Measurements from ENCODE around the gene GOLT1A. TPM values are rescaled to one million over a fixed set of nuclear protein-coding genes. Genes with fewer than 3 reads are reported as not detected.

The GOLT1A gene
- total and polyA plus RNA-seq, 2 of the 8 experiments (the other 6 are each of a cell fraction or from before 2014, with no cell fraction given) = 7.5 to 8.5 TPM

DNA sequence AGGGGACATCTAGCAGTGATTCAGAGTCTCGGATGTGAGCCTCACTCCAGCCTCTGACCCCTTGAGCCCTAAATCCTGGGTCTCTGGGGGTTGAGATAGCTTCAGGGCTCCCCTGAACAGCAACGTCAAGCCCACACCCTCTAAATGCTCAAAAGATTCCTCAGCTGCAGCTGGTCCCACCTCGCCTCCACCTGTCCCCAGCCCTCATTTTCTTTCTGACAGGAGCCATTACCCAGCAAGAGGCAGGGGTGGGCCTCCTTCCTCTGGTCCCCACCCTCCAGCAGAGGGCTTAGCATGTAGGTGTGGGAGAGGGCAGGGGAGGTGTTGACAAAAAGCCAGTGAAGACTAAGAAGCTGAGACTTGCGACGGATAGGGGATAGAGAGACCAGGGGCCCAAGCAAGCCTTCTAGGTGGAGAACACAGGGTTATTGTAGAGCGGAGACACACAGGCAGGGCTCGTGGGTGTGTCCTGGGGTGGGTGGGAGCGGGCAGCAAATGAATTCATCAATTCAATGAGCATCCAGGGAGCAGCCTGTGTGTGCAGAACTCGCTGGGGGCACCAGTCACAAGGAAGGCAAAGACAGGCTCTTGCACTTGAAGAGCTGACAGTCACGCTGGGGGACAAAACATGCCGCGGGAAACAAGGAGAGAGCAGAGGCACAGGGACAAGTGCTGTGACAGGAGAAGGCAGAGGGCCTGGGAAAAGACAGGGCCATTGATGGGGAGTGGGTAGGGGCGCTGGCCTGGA, 48.9 kb upstream of the GOLT1A start:
- Histone ChIP-seq H3K27me3 (replicated peaks in 1 of 4; ENCODE audit: control insufficient read depth in 3 of 4, extremely low read depth in 1 of 4, insufficient read depth in 3 of 4, low read length in 3 of 4) (no peaks in the 10 kb centered on the region), H3K9ac (replicated peaks in 1 of 4; ENCODE audit: extremely low read depth in 1 of 4, low read depth in 3 of 4, low read length in 3 of 4) (no peak overlapping the region), H4K8ac (ENCODE audit: extremely low read depth, insufficient read depth, low read length) (no peak overlapping the region; the same call in 1 of the 2 replicates), H3K56ac (replicated peaks; ENCODE audit: insufficient read length, low read depth, low read length) (no peak overlapping the region), H3K79me1 (ENCODE audit: low read depth, low read length) (no peaks in the 10 kb centered on the region), H3K14ac (ENCODE audit: insufficient read length) (no peak overlapping the region), H3K27ac (ENCODE audit: low read depth, low read length) (no peak overlapping the region; the same call in 1 of the 2 replicates), H2AK5ac (ENCODE audit: low read depth, low read length) (no peak overlapping the region), H3K4me2 (ENCODE audit: insufficient read depth in 1 of 2, low read depth in 2 of 2, low read length in 2 of 2) (no peak overlapping the region), H3K18ac (ENCODE audit: extremely low read depth, low read length) (no peak overlapping the region), H4K91ac (replicated peaks; ENCODE audit: insufficient read length, low read length) (no peak overlapping the region), H3K36me3 (ENCODE audit: control insufficient read depth in 2 of 4, insufficient read depth in 4 of 4, low read length in 3 of 4) (peaks cover 0 to 4% (median 0%) of the 10 kb centered on the region in 4 experiments; a peak in 1 of 8 replicates), H4K5ac (ENCODE audit: insufficient read length, low read depth, low read length) (no peak overlapping the region), H3K23me2 (ENCODE audit: low read depth, low read length) (no peaks in the 10 kb centered on the region), H3K4ac (replicated peaks; ENCODE audit: insufficient read length, low read depth, low read length) (no peak overlapping the region), H3K9me3 (ENCODE audit: insufficient read depth in 2 of 2, low read depth in 1 of 2, low read length in 1 of 2) (no peaks in the 10 kb centered on the region), H3K4me3 (ENCODE audit: extremely low read depth in 1 of 4, insufficient read depth in 2 of 4, low read depth in 3 of 4, low read length in 4 of 4) (no peak overlapping the region), H2BK5ac (ENCODE audit: low read depth, low read length) (no peak overlapping the region), H3K4me1 (replicated peaks in 1 of 4; ENCODE audit: control insufficient read depth in 3 of 4, insufficient read depth in 4 of 4, low read length in 3 of 4) (no peaks in the 10 kb centered on the region), H4K20me1 (replicated peaks in 1 of 2; ENCODE audit: control insufficient read depth in 1 of 2, insufficient read depth in 2 of 2, low read length in 2 of 2) (no peaks in the 10 kb centered on the region), H2BK15ac (ENCODE audit: low read length) (no peak overlapping the region), H3K79me2 (ENCODE audit: control insufficient read depth in 1 of 2, insufficient read depth in 2 of 2, low read length in 2 of 2) (no peaks in the 10 kb centered on the region), H2BK20ac (ENCODE audit: low read length) (no peak overlapping the region), H2BK12ac (ENCODE audit: low read depth, low read length) (no peak overlapping the region), H3K23ac (ENCODE audit: insufficient read length) (no peak overlapping the region), H2BK120ac (replicated peaks; ENCODE audit: low read depth, low read length) (no peak overlapping the region), H2AFZ (ENCODE audit: low read length) (no peak overlapping the region)
- ChIA-PET CTCF (ENCODE audit: partially characterized antibody) (interaction anchor here (0.9 to 19.1 kb wide), 16 partner anchors 9 to 240 kb away, joined by 3 to 335 read pairs (median 5); partner anchors contain the start of genes GOLT1A and PLEKHA6), POLR2A (ENCODE audit: partially characterized antibody) (interaction anchor here (0.8 kb wide), 1 partner anchor 65 kb away, joined by 3 read pairs; no protein-coding TSS in a partner anchor)
- WGBS, 2 experiments (ENCODE audit: extremely low coverage in 1 of 2, insufficient coverage in 1 of 2, insufficient read length in 1 of 2, insufficient replicate concordance in 2 of 2, low coverage in 1 of 2, low lambda C conversion rate in 2 of 2, missing lambda C conversion rate in 1 of 2) = 86% methylated on average over 13 of the region's 13 CpGs; no CpG with 5 or more reads in 1 of the 2 experiments
- no peak for DNase-seq (ENCODE audit: low read depth in 1 of 2, low spot score in 2 of 2)
- no peak for FAIRE-seq
- TF ChIP-seq SRF (IDR thresholded peaks at IDR 0.05; ENCODE audit: low read depth, low read length) (no peak), HDAC6 (IDR thresholded peaks at IDR 0.05; ENCODE audit: low read depth, low read length) (no peak), CTBP2 (IDR thresholded peaks at IDR 0.05; ENCODE audit: borderline replicate concordance, insufficient read depth, insufficient read length, low read length) (no peak), JUND (IDR thresholded peaks at IDR 0.05; ENCODE audit: low read length) (no peak), FOSL1 (IDR thresholded peaks at IDR 0.05; ENCODE audit: insufficient read depth, low read depth, low read length) (no peak), MAX (IDR thresholded peaks at IDR 0.05) (no peak), RXRA (IDR thresholded peaks at IDR 0.05; ENCODE audit: insufficient read depth, low read depth, low read length) (no peak)
